K562 (cell line): Measurements from ENCODE around the gene C10orf71. TPM values are rescaled to one million over a fixed set of nuclear protein-coding genes. Genes with fewer than 3 reads are reported as not detected.

Experiments used
- ATF6 ChIP-seq: sonication (generic); formaldehyde crosslinking; IDR thresholded peaks from 2 replicates; pipeline ENCODE4 v1.4.0; 2020; ENCODE audit warnings: mild to moderate bottlenecking, missing genetic modification reagents
- E2F8 ChIP-seq: fragments of 450-650 bp; IDR thresholded peaks from 2 replicates; pipeline ENCODE4 v1.7.1; 2018; ENCODE audit warnings: mild to moderate bottlenecking, low read depth; ENCODE audit not compliant: partially characterized antibody
- NFE2 ChIP-seq: IDR thresholded peaks from 2 replicates; pipeline ENCODE4 v1.6.1; 2014; ENCODE audit warnings: antibody characterized with exemption, low read depth
- RAD21 ChIP-seq, 2 experiments: fragments of 250-450 bp in 1 of 2; fragments of 450-650 bp in 1 of 2; sonication (Bioruptor Pico) in 1 of 2; formaldehyde crosslinking in 1 of 2; IDR thresholded peaks in 1 of 2; conservative IDR thresholded peaks in 1 of 2; 2 replicates each; pipeline versions ENCODE4 v1.4.0 to v1.8.0; 2020 to 2022; ENCODE audit warnings: mild to moderate bottlenecking in 2 of 2, moderate library complexity in 1 of 2
- REST ChIP-seq, 2 experiments: fragments of 450-650 bp; formaldehyde crosslinking in 1 of 2; IDR thresholded peaks; 2 replicates each; pipeline versions ENCODE4 v1.4.0 to v1.6.1; 2014 to 2020; ENCODE audit warnings: mild to moderate bottlenecking in 2 of 2, borderline replicate concordance in 1 of 2, low read depth in 1 of 2
- SP1 ChIP-seq: sonication (generic); formaldehyde crosslinking; IDR thresholded peaks from 2 replicates; pipeline ENCODE4 v1.8.1; 2022; ENCODE audit warnings: mild to moderate bottlenecking, missing genetic modification reagents
- ZNF23 ChIP-seq: fragments of 250-450 bp; sonication (Bioruptor Pico); IDR thresholded peaks from 2 replicates; pipeline ENCODE4 v1.4.0; 2020; ENCODE audit warnings: mild to moderate bottlenecking
- ZNF232 ChIP-seq: sonication (generic); formaldehyde crosslinking; IDR thresholded peaks from 2 replicates; pipeline ENCODE4 v1.8.0; 2022; ENCODE audit warnings: mild to moderate bottlenecking, missing genetic modification reagents
- ZSCAN32 ChIP-seq: fragments of 450-650 bp; formaldehyde crosslinking; IDR thresholded peaks from 2 replicates; pipeline ENCODE4 v1.4.0; 2020; ENCODE audit warnings: mild to moderate bottlenecking, moderate library complexity
- polyA plus RNA-seq, 8 experiments: library from polyadenylated mRNA; depleted of rRNA in 4 of 8; stranded (reverse) in 5 of 8; unstranded in 3 of 8; fragments of >200 nt; fragmentation: Nextera tagmentation in 2 of 8; fragmentation: Illumina TruSeq in 1 of 8; extraction: Ambion mirVana in 2 of 8; extraction: Trizol in 1 of 8; gene quantifications; 2 replicates each; pipeline versions ENCODE4 v1.2.1 to v1.2.3, GENCODE V29; 2011 to 2014; ENCODE audit warnings: inconsistent platforms in 1 of 8, missing spikeins in 1 of 8
- total RNA-seq, 7 experiments: library from RNA; depleted of rRNA in 6 of 7; stranded (reverse); fragments of >200 nt in 6 of 7; fragmentation: Illumina TruSeq in 2 of 7; extraction: Trizol in 2 of 7; gene quantifications; 2 replicates each; pipeline versions ENCODE4 v1.2.1 to v1.2.3, GENCODE V29; 2011 to 2021; ENCODE audit warnings: low replicate concordance in 1 of 7
- TF ChIP-seq, protein P1 (sequence below), 3 experiments: IDR thresholded peaks in 2 of 3; conservative IDR thresholded peaks in 1 of 3; 2 replicates each; pipeline ENCODE4 v1.5.1; 2011 to 2012; ENCODE audit warnings: low read length in 3 of 3, mild to moderate bottlenecking in 3 of 3, control low read depth in 2 of 3, improper control_type of control experiment in 1 of 3, inconsistent platforms in 1 of 3, low read depth in 1 of 3, mixed read lengths in 1 of 3, moderate library complexity in 1 of 3; ENCODE audit not compliant: insufficient read depth in 2 of 3

Gene C10orf71
- total and polyA plus RNA-seq, 9 of the 15 experiments (the other 6 are each of a cell fraction or from before 2014, with no cell fraction given), result 0.06 to 4.5 (median 1.3) TPM

DNA sequence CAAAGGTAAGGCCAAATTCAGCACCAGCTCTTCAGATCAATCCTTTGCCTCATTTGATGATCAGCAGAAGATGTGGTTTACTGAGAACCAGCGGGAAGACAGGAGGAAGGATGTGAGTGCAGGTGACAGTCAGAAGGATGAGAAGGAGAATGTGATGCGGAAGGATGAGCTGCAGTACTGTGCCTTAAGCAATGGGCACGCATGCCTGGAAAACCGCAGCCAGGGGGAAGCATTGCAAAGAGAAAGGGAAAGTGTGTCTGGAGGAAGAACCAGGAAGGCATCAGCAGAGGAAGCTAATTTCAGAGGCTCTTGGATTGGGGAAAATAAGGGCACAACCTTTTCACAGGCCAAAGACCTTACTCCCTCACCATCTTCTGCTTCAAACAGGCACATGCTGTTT is 25.7 kb downstream of the C10orf71 start (continued):
- TF ChIP-seq REST (IDR thresholded peaks at IDR 0.05; ENCODE audit: borderline replicate concordance) (peak; percentile 3; the same call in 1 of the 2 replicates), REST (CRISPR knock-in tag; IDR thresholded peaks at IDR 0.05; ENCODE audit: low read depth) (no peak), RAD21 (CRISPR knock-in tag; conservative IDR thresholded peaks at IDR 0.05 in 1 of 2, IDR thresholded peaks at IDR 0.05 in 1 of 2) (peak in 1 of 2 experiments; percentile 40; a peak in 2 of 4 replicates), E2F8 (no peak), NFE2 (no peak), ZSCAN32 (CRISPR knock-in tag) (no peak), ZNF23 (CRISPR knock-in tag) (no peak), SP1 (CRISPR knock-in tag) (no peak), ATF6 (CRISPR knock-in tag) (no peak), ZNF232 (CRISPR knock-in tag) (no peak)
- TF ChIP-seq, protein P1, sequence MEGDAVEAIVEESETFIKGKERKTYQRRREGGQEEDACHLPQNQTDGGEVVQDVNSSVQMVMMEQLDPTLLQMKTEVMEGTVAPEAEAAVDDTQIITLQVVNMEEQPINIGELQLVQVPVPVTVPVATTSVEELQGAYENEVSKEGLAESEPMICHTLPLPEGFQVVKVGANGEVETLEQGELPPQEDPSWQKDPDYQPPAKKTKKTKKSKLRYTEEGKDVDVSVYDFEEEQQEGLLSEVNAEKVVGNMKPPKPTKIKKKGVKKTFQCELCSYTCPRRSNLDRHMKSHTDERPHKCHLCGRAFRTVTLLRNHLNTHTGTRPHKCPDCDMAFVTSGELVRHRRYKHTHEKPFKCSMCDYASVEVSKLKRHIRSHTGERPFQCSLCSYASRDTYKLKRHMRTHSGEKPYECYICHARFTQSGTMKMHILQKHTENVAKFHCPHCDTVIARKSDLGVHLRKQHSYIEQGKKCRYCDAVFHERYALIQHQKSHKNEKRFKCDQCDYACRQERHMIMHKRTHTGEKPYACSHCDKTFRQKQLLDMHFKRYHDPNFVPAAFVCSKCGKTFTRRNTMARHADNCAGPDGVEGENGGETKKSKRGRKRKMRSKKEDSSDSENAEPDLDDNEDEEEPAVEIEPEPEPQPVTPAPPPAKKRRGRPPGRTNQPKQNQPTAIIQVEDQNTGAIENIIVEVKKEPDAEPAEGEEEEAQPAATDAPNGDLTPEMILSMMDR (IDR thresholded peaks at IDR 0.05 in 2 of 3, conservative IDR thresholded peaks at IDR 0.05 in 1 of 3; ENCODE audit: insufficient read depth in 2 of 3, low read depth in 1 of 3, low read length in 3 of 3), result peak in 2 of 3 experiments; percentile 24 to 35; a peak in 1 of 6 replicates
